GM23338 (cell line): Measurements from ENCODE around the gene ABHD12. TPM values are rescaled to one million over a fixed set of nuclear protein-coding genes. Genes with fewer than 3 reads are reported as not detected.

Experiments
- ATAC-seq: fragments of 200-7000 bp; cut with Tn5 transposase; 3 replicates; pipeline ENCODE4 v1.9.1; 2020
- DNase-seq: peaks from one replicate; pipeline ENCODE4 v3.0.0-alpha.2; 2015; ENCODE audit warnings: low spot score
- H2AFZ ChIP-seq: fragments of 200-600 bp; sonication (generic); 2 replicates; pipeline ENCODE4 v1.8.0; 2016; ENCODE audit warnings: antibody characterized with exemption, mild to moderate bottlenecking, moderate library complexity
- H3F3A ChIP-seq: fragments of 200-600 bp; sonication (generic); replicated peaks from 2 replicates; pipeline ENCODE4 v1.8.0; 2017; ENCODE audit warnings: antibody characterized with exemption, mixed run types, low read depth
- H3K27ac ChIP-seq: fragments of 200-600 bp; sonication (generic); 2 replicates; pipeline ENCODE4 v1.6.1; 2016; ENCODE audit warnings: low read depth
- H3K27me3 ChIP-seq: fragments of 200-600 bp; sonication (generic); 2 replicates; pipeline ENCODE4 v1.8.0; 2016; ENCODE audit warnings: mild to moderate bottlenecking, mixed run types, moderate library complexity; ENCODE audit not compliant: insufficient read depth
- H3K36me3 ChIP-seq: fragments of 200-600 bp; sonication (generic); 2 replicates; pipeline ENCODE4 v1.8.0; 2016; ENCODE audit warnings: mild to moderate bottlenecking; ENCODE audit not compliant: insufficient read depth
- H3K4me1 ChIP-seq: fragments of 200-600 bp; sonication (generic); 2 replicates; pipeline ENCODE4 v1.8.0; 2016; ENCODE audit warnings: mild to moderate bottlenecking, moderate library complexity; ENCODE audit not compliant: insufficient read depth
- H3K4me2 ChIP-seq: fragments of 200-600 bp; sonication (generic); 2 replicates; pipeline ENCODE4 v1.7.1; 2017; ENCODE audit warnings: mixed run types
- H3K4me3 ChIP-seq: fragments of 200-600 bp; sonication (generic); 2 replicates; pipeline ENCODE4 v1.6.1; 2016; ENCODE audit warnings: mixed run types
- H3K79me2 ChIP-seq: fragments of 200-600 bp; sonication (generic); replicated peaks from 2 replicates; pipeline ENCODE4 v1.8.0; 2017; ENCODE audit warnings: mild to moderate bottlenecking; ENCODE audit not compliant: insufficient read depth
- H3K9me2 ChIP-seq: fragments of 200-600 bp; sonication (generic); 2 replicates; pipeline ENCODE4 v1.8.0; 2017; ENCODE audit not compliant: insufficient read depth
- H4K20me1 ChIP-seq: fragments of 200-600 bp; sonication (generic); replicated peaks from 2 replicates; pipeline ENCODE4 v1.8.0; 2017; ENCODE audit warnings: mild to moderate bottlenecking; ENCODE audit not compliant: insufficient read depth
- H3K27ac Mint-ChIP-seq: 2 replicates; pipeline ENCODE4 v1.8.0; 2020; ENCODE audit warnings: inconsistent platforms, mild to moderate bottlenecking, moderate library complexity, mixed read lengths
- H3K27me3 Mint-ChIP-seq: 3 replicates; pipeline ENCODE4 v1.8.0; 2022; ENCODE audit warnings: low read depth, mild to moderate bottlenecking, moderate library complexity, mixed read lengths, inconsistent platforms; ENCODE audit not compliant: insufficient read depth, poor library complexity
- H3K36me3 Mint-ChIP-seq: 3 replicates; pipeline ENCODE4 v1.8.0; 2021; ENCODE audit warnings: low read depth, mild to moderate bottlenecking, inconsistent platforms, moderate library complexity, mixed read lengths
- H3K4me1 Mint-ChIP-seq: 3 replicates; pipeline ENCODE4 v1.8.0; 2020; ENCODE audit warnings: mild to moderate bottlenecking, inconsistent platforms, mixed read lengths
- H3K4me3 Mint-ChIP-seq: 3 replicates; pipeline ENCODE4 v1.8.0; 2021; ENCODE audit warnings: moderate library complexity, mild to moderate bottlenecking, inconsistent platforms, mixed read lengths
- H3K9me3 Mint-ChIP-seq: 3 replicates; pipeline ENCODE4 v1.8.0; 2020; ENCODE audit warnings: moderate library complexity, mild to moderate bottlenecking, inconsistent platforms, mixed read lengths
- ETS1 ChIP-seq: IDR thresholded peaks from 2 replicates; pipeline ENCODE4 v1.6.1; 2016; ENCODE audit warnings: antibody characterized with exemption
- EZH2phosphoT487 ChIP-seq: fragments of 200-600 bp; sonication (generic); IDR thresholded peaks from one replicate; pipeline ENCODE4 v1.8.1; 2018; ENCODE audit warnings: antibody characterized with exemption; ENCODE audit not compliant: unreplicated experiment
- REST ChIP-seq: IDR thresholded peaks from one replicate; pipeline ENCODE4 v1.6.1; 2018; ENCODE audit warnings: antibody characterized with exemption; ENCODE audit not compliant: unreplicated experiment
- STAT1 ChIP-seq: IDR thresholded peaks from one replicate; pipeline ENCODE4 v1.6.1; 2016; ENCODE audit warnings: antibody characterized with exemption; ENCODE audit not compliant: unreplicated experiment
- ZNF114 ChIP-seq: fragments of 250-450 bp; sonication (Bioruptor Pico); IDR thresholded peaks from 2 replicates; pipeline ENCODE4 v1.5.0; 2020; ENCODE audit warnings: mild to moderate bottlenecking, moderate library complexity
- ZNF331 ChIP-seq: fragments of 250-450 bp; sonication (Bioruptor Pico); IDR thresholded peaks from 2 replicates; pipeline ENCODE4 v1.5.0; 2020; ENCODE audit warnings: low read depth, mild to moderate bottlenecking, moderate library complexity
- polyA plus RNA-seq: library from polyadenylated mRNA; unstranded; fragments of >200 nt; fragmentation: Nextera tagmentation; extraction: Ambion mirVana; gene quantifications from 2 replicates; pipeline ENCODE4 v1.2.1, GENCODE V29; 2016
- total RNA-seq: library from RNA; depleted of rRNA; stranded (reverse); fragments of >200 nt; shearing (Covaris generic); gene quantifications from 2 replicates; pipeline ENCODE4 v1.2.3, GENCODE V29; 2014

The ABHD12 gene
- total and polyA plus RNA-seq, 2 experiments from 2014 or later = 40.2 to 57.8 TPM

GRCh38 chr20:25321991-25322390 is 68.6 kb downstream of the ABHD12 start:
- Histone ChIP-seq H3K79me2 (peaks cover 43% of the 10 kb centered on the region), H2AFZ (no peak overlapping the region), H3K4me3 (no peak overlapping the region), H3K27me3 (no peaks in the 10 kb centered on the region), H3K4me2 (no peak overlapping the region), H3K4me1 (peaks cover 23% of the 10 kb centered on the region), H3K9me2 (no peaks in the 10 kb centered on the region), H3K27ac (no peak overlapping the region), H3K36me3 (peaks cover 7% of the 10 kb centered on the region; the same call in 1 of the 2 replicates), H4K20me1 (peaks cover 10% of the 10 kb centered on the region; the same call in 1 of the 2 replicates), H3F3A (no peaks in the 10 kb centered on the region)
- no peak for DNase-seq
- Mint-ChIP-seq H3K27ac (no peak overlapping the region), H3K4me3 (no peak overlapping the region), H3K36me3 (peaks cover 32% of the 10 kb centered on the region), H3K27me3 (peaks cover 15% of the 10 kb centered on the region), H3K4me1 (peaks cover 37% of the 10 kb centered on the region), H3K9me3 (no peaks in the 10 kb centered on the region)
- no peak for TF ChIP-seq STAT1
- no peak for TF ChIP-seq ZNF331 (CRISPR knock-in tag)
- TF ChIP-seq REST = no peak
- no peak for TF ChIP-seq ZNF114
- TF ChIP-seq ETS1 = no peak
- TF ChIP-seq EZH2phosphoT487 = no peak
- no peak for ATAC-seq

GRCh38 chr20:25321262-25321831 is 69.3 kb downstream of the ABHD12 start:
- Histone ChIP-seq H3K4me1 (peaks cover 16% of the 10 kb centered on the region), H3K9me2 (no peaks in the 10 kb centered on the region), H2AFZ (no peak overlapping the region), H3K79me2 (peaks cover 37% of the 10 kb centered on the region), H3K4me3 (no peak overlapping the region), H4K20me1 (peaks cover 5% of the 10 kb centered on the region; the same call in 1 of the 2 replicates), H3K27ac (no peak overlapping the region), H3K36me3 (peaks cover 7% of the 10 kb centered on the region; the same call in 1 of the 2 replicates), H3K4me2 (no peak overlapping the region), H3F3A (no peaks in the 10 kb centered on the region), H3K27me3 (no peaks in the 10 kb centered on the region)
- Mint-ChIP-seq H3K9me3 (no peaks in the 10 kb centered on the region), H3K27ac (no peak overlapping the region), H3K4me1 (peaks cover 31% of the 10 kb centered on the region), H3K4me3 (no peak overlapping the region), H3K27me3 (peaks cover 15% of the 10 kb centered on the region), H3K36me3 (peaks cover 39% of the 10 kb centered on the region)
- TF ChIP-seq EZH2phosphoT487 = no peak
- TF ChIP-seq REST = no peak
- ATAC-seq = no peak
- no peak for DNase-seq
